HCT116 (cell line): ENCODE measurements around the gene NLRP1. TPM values are rescaled to one million over a fixed set of nuclear protein-coding genes. Genes with fewer than 3 reads are reported as not detected.

Experiments
- ATAC-seq: fragments of 200-7000 bp; cut with Tn5 transposase; 2 replicates; pipeline ENCODE4 v1.9.1; 2020; ENCODE audit warnings: mild to moderate bottlenecking, moderate library complexity
- BruUV-seq: library from RNA; stranded (reverse); fragments of 400-500 nt; replicated peaks from 2 replicates; lab custom pipeline; 2021; lab: Mats Ljungman, UMichigan
- CTCF ChIA-PET: fragments of 300-600 bp; sonication (Branson Sonifier 250); formaldehyde crosslinking; loops from one replicate; lab custom pipeline; 2021; ENCODE audit warnings: antibody characterized with exemption; lab: Charles Lee
- POLR2A ChIA-PET: fragments of 300-600, 350-600 bp; sonication (Branson Sonifier 250); formaldehyde crosslinking; loops from one replicate; lab custom pipeline; 2021; ENCODE audit warnings: antibody characterized with exemption; lab: Charles Lee
- RAD21 ChIA-PET, 2 experiments: fragments of 300-600 bp; sonication (Branson Sonifier 250); formaldehyde crosslinking; loops; one replicate each; lab custom pipeline; 2023; ENCODE audit warnings: low total read pairs in 2 of 2; ENCODE audit not compliant: uncharacterized antibody in 2 of 2, unreplicated experiment in 2 of 2, low non-redundant PET in 1 of 2; lab: Charles Lee
- DNase-seq: peaks from one replicate; pipeline ENCODE4 v3.0.0-alpha.2; 2010; ENCODE audit warnings: low read depth, low spot score
- H2AFZ ChIP-seq: fragments of 200-600 bp; shearing (Covaris generic), sonication (generic); 2 replicates; pipeline ENCODE4 v1.6.1; 2017; ENCODE audit warnings: low read depth, mixed run types, mixed read lengths, antibody characterized with exemption, low read length; ENCODE audit not compliant: poor library complexity, severe bottlenecking
- H3K27ac ChIP-seq: 2 replicates; pipeline ENCODE4 v1.5.1; 2012; ENCODE audit warnings: low read depth, low read length
- H3K27me3 ChIP-seq: fragments of 200-600 bp; sonication (generic); 2 replicates; pipeline ENCODE4 v1.6.1; 2016; ENCODE audit warnings: mixed run types, low read length, mixed read lengths; ENCODE audit not compliant: insufficient read depth
- H3K36me3 ChIP-seq, 2 experiments: fragments of 200-500 bp in 1 of 2; fragments of 200-600 bp in 1 of 2; sonication (Bioruptor generic) in 1 of 2; sonication (generic) in 1 of 2; 2 replicates each; pipeline versions ENCODE4 v1.5.1 to v1.6.1; 2014 to 2016; ENCODE audit warnings: low read length in 2 of 2, inconsistent platforms in 1 of 2, mixed read lengths in 1 of 2, mixed run types in 1 of 2; ENCODE audit not compliant: insufficient read depth in 2 of 2, control insufficient read depth in 1 of 2
- H3K4me1 ChIP-seq, 2 experiments: fragments of 200-600 bp in 1 of 2; sonication (generic) in 1 of 2; 2 replicates each; pipeline versions ENCODE4 v1.5.1 to v1.6.1; 2012 to 2017; ENCODE audit warnings: low read length in 2 of 2, inconsistent platforms in 1 of 2, mild to moderate bottlenecking in 1 of 2, mixed read lengths in 1 of 2, mixed run types in 1 of 2, moderate library complexity in 1 of 2; ENCODE audit not compliant: insufficient read depth in 2 of 2, control insufficient read depth in 1 of 2
- H3K4me2 ChIP-seq: fragments of 200-600 bp; sonication (generic); 2 replicates; pipeline ENCODE4 v1.6.1; 2017; ENCODE audit warnings: mixed run types, low read length, mixed read lengths
- H3K4me3 ChIP-seq, 2 experiments: fragments of 200-600 bp in 1 of 2; sonication (generic) in 1 of 2; replicated peaks in 1 of 2; 2 replicates each; pipeline ENCODE4 v1.5.1; 2011 to 2016; ENCODE audit warnings: low read length in 2 of 2, control low read depth in 1 of 2, low read depth in 1 of 2, mild to moderate bottlenecking in 1 of 2, mixed read lengths in 1 of 2, mixed run types in 1 of 2
- H3K79me2 ChIP-seq: fragments of 200-600 bp; sonication (generic); 2 replicates; pipeline ENCODE4 v1.6.1; 2017; ENCODE audit warnings: mild to moderate bottlenecking, mixed run types, low read length, moderate library complexity, mixed read lengths; ENCODE audit not compliant: insufficient read depth
- H3K9ac ChIP-seq: fragments of 200-600 bp; sonication (generic); 2 replicates; pipeline ENCODE4 v1.6.1; 2016; ENCODE audit warnings: low read length, mixed read lengths
- H3K9me2 ChIP-seq: fragments of 200-600 bp; sonication (generic), shearing (Covaris generic); 2 replicates; pipeline ENCODE4 v1.6.1; 2017; ENCODE audit warnings: mixed run types, mild to moderate bottlenecking, moderate library complexity; ENCODE audit not compliant: insufficient read depth
- H3K9me3 ChIP-seq, 2 experiments: fragments of 200-500 bp in 1 of 2; fragments of 200-600 bp in 1 of 2; sonication (Bioruptor generic) in 1 of 2; sonication (generic) in 1 of 2; 2 replicates each; pipeline ENCODE4 v1.6.1; 2014 to 2017; ENCODE audit warnings: low read length in 2 of 2, mixed read lengths in 2 of 2, inconsistent platforms in 1 of 2, low read depth in 1 of 2, mild to moderate bottlenecking in 1 of 2, mixed run types in 1 of 2, moderate library complexity in 1 of 2; ENCODE audit not compliant: control insufficient read depth in 1 of 2, insufficient read depth in 1 of 2
- H4K20me1 ChIP-seq: fragments of 200-600 bp; sonication (generic), shearing (Covaris generic); 2 replicates; pipeline ENCODE4 v1.6.1; 2017; ENCODE audit warnings: mixed run types, mild to moderate bottlenecking, moderate library complexity; ENCODE audit not compliant: insufficient read depth
- ATF3 ChIP-seq: IDR thresholded peaks from 2 replicates; pipeline ENCODE4 v1.6.1; 2012
- CBX3 ChIP-seq: IDR thresholded peaks from 2 replicates; pipeline ENCODE4 v1.6.1; 2012; ENCODE audit warnings: low read depth
- CEBPB ChIP-seq: IDR thresholded peaks from 2 replicates; pipeline ENCODE4 v1.6.1; 2012; ENCODE audit warnings: low read depth
- FOSL1 ChIP-seq: IDR thresholded peaks from 2 replicates; pipeline ENCODE4 v1.6.1; 2012; ENCODE audit warnings: low read depth
- JUND ChIP-seq: IDR thresholded peaks from 2 replicates; pipeline ENCODE4 v1.6.1; 2012
- POLR2AphosphoS5 ChIP-seq: IDR thresholded peaks from 2 replicates; pipeline ENCODE4 v1.6.1; 2011; ENCODE audit warnings: mild to moderate bottlenecking, low read depth, low read length, moderate library complexity
- REST ChIP-seq: IDR thresholded peaks from 2 replicates; pipeline ENCODE4 v1.6.1; 2012; ENCODE audit warnings: low read depth
- SIN3A ChIP-seq: IDR thresholded peaks from 2 replicates; pipeline ENCODE4 v1.6.1; 2012; ENCODE audit warnings: low read depth
- SP1 ChIP-seq: IDR thresholded peaks from 2 replicates; pipeline ENCODE4 v1.6.1; 2012; ENCODE audit warnings: low read depth
- SRF ChIP-seq: IDR thresholded peaks from 2 replicates; pipeline ENCODE4 v1.6.1; 2012; ENCODE audit warnings: low read depth
- intact Hi-C: fragments of 100-400 bp; cut with micrococcal nuclease; formaldehyde crosslinking; loops from 2 replicates; pipeline ENCODE4 v1.10.0; 2022
- total RNA-seq: library from RNA; stranded (reverse); gene quantifications from one replicate; pipeline ENCODE4 v1.2.1, GENCODE V29; 2021; ENCODE audit not compliant: unreplicated experiment

NLRP1 gene
- total RNA-seq, 1 experiment from 2014 or later, result 7.2 TPM

- no TSS peak for BruUV-seq
- intact Hi-C loops, result no loop called here
- no peaks in the 10 kb centered on the region for H3K9me2 ChIP-seq
- H3K27me3 ChIP-seq, result no peaks in the 10 kb centered on the region
- POLR2A ChIA-PET, result no interaction called here
- peaks cover 13 to 19% of the 10 kb centered on the region in 2 experiments; a peak in 3 of 4 replicates for H3K4me1 ChIP-seq
- H3K4me2 ChIP-seq, result peak overlapping the region; percentile 55
- DNase-seq (peak; percentile 66), ATAC-seq (peak; percentile 93)
- no peaks in the 10 kb centered on the region for H3K36me3 ChIP-seq
- H4K20me1 ChIP-seq, result no peaks in the 10 kb centered on the region
- RAD21 ChIA-PET, result no interaction called here
- CTCF ChIA-PET, result no interaction called here
- H3K4me3 ChIP-seq, result peak overlapping the region in 1 of 2 experiments; percentile 14; a peak in 1 of 4 replicates
- TF ChIP-seq FOSL1 (peak; percentile 84), POLR2AphosphoS5 (no peak), SP1 (peak; percentile 55), SRF (peak; percentile 8; the same call in 1 of the 2 replicates), CBX3 (peak; percentile 25; the same call in 1 of the 2 replicates), SIN3A (no peak; the same call in 1 of the 2 replicates), JUND (peak; percentile 76), REST (no peak), ATF3 (no peak), CEBPB (0 out of 2 replicates have a peak, but pooled peaks have one; percentile 27)
- no peak overlapping the region for H3K9ac ChIP-seq
- H3K9me3 ChIP-seq, result no peaks in the 10 kb centered on the region
- H2AFZ ChIP-seq, result no peak overlapping the region
- peak overlapping the region; percentile 32; the same call in 1 of the 2 replicates for H3K27ac ChIP-seq
- no peaks in the 10 kb centered on the region for H3K79me2 ChIP-seq
Measured at GRCh38 chr17:5516060-5516792, 68.1 kb downstream of the NLRP1 start.
